Subcutaneous adipose tissue (tissue), 4 donors: Measurements from ENCODE around the gene KCNJ5. TPM values are rescaled to one million over a fixed set of nuclear protein-coding genes. Genes with fewer than 3 reads are reported as not detected.

Source experiments
- CTCF ChIP-seq: fragments of 450-650 bp; IDR thresholded peaks from one replicate; pipeline ENCODE4 v1.5.1; 2016; ENCODE audit warnings: low read depth, mild to moderate bottlenecking, control low read depth, antibody characterized with exemption, moderate library complexity
- total RNA-seq, 4 donors: library from RNA; depleted of rRNA; stranded (reverse); fragments of >200 nt; gene quantifications; one replicate each; pipeline ENCODE4 v1.1.0, GENCODE V29; 2016

KCNJ5 gene
- total RNA-seq, 4 donors from 2014 or later = 1.8 to 12.2 (median 4.1) TPM

GRCh38 chr11:128914216-128915148 is 23.3 kb downstream of the KCNJ5 start:
- no peak for TF ChIP-seq CTCF

- TF ChIP-seq CTCF = no peak
Observed at GRCh38 chr11:128915149-128915521, 24.0 kb downstream of the KCNJ5 start.

GRCh38 chr11:128916037-128916572 is 24.9 kb downstream of the KCNJ5 start:
- no peak for TF ChIP-seq CTCF

- no peak for TF ChIP-seq CTCF
Observed at GRCh38 chr11:128916681-128917080, 25.5 kb downstream of the KCNJ5 start.

GRCh38 chr11:128917144-128917724 is 26.1 kb downstream of the KCNJ5 start:
- TF ChIP-seq CTCF = no peak

GRCh38 chr11:128919216-128919615 is 28.1 kb downstream of the KCNJ5 start:
- no peak for TF ChIP-seq CTCF

GRCh38 chr11:128920666-128921065 is 29.5 kb downstream of the KCNJ5 start:
- no peak for TF ChIP-seq CTCF
